ENCODE data around the gene ALOX5.

- no peak for TF ChIP-seq CTCF (conservative IDR thresholded peaks at IDR 0.05; ENCODE audit: low read depth, low read length)
- no peak for TF ChIP-seq EZH2 (IDR thresholded peaks at IDR 0.05; ENCODE audit: borderline replicate concordance, low read depth, low read length, poor library complexity, severe bottlenecking)
Observed at GRCh38 chr10:45460235-45460878, 86.3 kb downstream of the ALOX5 start.
